ENCODE measurements around the gene C1QA.

C1QA gene

DNA sequence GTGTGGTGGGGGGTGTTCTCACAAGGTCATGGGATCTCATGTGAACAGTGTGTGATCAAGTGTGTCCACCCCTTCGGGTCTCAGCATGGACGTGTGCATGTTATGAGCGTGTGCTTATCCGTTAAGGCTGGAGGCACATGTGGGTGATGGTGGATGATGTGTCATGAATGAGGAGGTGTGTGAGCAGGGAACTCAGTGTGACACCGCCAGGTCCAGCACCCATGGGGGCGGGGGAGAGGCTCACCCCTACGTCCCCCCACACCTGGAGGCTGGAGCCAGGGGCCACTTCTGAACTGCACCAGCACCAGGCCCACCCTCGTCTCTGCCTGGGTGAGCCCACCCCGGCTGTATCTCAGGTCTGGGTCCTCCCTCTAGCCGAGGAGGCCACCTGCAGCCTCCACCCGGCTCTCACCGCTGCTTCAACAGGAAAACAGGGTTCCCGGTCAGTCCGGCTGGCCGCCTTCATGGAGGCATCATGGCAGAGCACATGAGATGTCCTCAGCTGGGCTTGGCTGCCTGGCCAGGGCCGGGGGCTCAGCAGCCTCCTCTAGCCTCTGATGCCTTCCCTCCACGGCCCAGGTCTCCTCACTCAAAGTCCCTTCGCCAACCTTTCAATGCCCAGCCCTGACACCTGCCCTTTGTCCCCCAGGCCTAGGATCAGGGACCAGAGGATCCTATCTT, 34.2 kb upstream of the C1QA start:
- TF ChIP-seq, protein P1, sequence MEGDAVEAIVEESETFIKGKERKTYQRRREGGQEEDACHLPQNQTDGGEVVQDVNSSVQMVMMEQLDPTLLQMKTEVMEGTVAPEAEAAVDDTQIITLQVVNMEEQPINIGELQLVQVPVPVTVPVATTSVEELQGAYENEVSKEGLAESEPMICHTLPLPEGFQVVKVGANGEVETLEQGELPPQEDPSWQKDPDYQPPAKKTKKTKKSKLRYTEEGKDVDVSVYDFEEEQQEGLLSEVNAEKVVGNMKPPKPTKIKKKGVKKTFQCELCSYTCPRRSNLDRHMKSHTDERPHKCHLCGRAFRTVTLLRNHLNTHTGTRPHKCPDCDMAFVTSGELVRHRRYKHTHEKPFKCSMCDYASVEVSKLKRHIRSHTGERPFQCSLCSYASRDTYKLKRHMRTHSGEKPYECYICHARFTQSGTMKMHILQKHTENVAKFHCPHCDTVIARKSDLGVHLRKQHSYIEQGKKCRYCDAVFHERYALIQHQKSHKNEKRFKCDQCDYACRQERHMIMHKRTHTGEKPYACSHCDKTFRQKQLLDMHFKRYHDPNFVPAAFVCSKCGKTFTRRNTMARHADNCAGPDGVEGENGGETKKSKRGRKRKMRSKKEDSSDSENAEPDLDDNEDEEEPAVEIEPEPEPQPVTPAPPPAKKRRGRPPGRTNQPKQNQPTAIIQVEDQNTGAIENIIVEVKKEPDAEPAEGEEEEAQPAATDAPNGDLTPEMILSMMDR (IDR thresholded peaks at IDR 0.05) = no peak

DNA sequence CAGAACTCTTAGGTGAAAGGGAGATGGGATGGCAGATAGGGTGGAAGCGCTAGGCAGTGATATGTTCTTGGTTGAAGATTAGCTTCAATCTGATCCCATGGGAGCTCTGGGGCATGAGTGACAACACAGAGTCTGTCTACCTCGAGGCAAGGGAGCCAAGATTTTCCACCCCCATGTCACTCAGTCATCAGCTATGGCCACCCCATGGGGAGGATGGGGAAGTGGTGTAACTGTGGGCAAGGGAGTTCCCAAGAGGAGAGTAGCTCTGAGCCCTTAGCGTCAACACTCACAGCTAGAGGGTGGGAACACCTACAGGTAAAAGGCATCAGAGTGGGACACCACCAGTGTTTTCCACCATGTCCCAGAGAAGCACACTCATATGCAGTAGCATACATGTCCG, 30.3 kb upstream of the C1QA start:
- TF ChIP-seq, protein P1 (IDR thresholded peaks at IDR 0.05) = no peak

DNA sequence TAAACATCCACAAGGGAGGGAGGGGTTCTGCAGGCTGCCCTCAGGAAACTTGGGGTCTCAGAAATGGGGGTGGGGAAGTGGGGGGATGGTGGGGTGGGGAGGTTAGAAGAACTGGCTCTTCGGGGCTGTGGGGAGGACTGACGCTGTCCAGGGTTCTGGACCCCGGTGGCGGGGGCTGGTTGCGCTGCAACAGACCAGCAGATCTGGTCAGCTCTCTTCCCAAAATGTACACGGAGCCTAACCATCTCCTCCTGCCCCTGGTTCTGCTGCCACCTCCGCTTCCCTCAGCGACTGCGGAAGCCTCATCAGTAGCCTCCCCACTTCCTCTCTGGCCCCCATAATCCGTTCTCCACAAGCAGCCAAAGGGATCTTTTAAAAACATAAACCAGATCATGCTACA, 29.3 kb upstream of the C1QA start:
- TF ChIP-seq, protein P1 (IDR thresholded peaks at IDR 0.05) = no peak

DNA sequence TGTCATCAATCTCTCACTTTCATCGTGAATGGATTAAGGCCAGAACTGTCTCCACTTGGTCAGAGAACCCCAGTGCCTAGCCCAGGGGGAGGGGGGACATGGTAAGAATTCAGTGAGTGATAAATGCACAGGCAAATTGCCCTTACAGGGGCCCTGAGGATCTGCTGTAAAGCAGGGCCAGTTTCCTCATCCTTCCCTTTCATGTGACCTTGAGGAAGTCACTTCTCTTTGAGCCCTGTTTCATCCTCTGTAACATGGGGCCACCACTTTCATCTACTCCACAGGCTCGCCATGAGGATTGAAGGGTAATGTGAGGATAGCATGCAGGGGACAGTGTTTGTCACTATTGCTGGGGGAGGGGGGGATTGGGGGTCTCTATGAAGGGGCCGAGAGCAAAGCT, 28.1 kb upstream of the C1QA start:
- TF ChIP-seq, protein P1 (IDR thresholded peaks at IDR 0.05) = no peak

DNA sequence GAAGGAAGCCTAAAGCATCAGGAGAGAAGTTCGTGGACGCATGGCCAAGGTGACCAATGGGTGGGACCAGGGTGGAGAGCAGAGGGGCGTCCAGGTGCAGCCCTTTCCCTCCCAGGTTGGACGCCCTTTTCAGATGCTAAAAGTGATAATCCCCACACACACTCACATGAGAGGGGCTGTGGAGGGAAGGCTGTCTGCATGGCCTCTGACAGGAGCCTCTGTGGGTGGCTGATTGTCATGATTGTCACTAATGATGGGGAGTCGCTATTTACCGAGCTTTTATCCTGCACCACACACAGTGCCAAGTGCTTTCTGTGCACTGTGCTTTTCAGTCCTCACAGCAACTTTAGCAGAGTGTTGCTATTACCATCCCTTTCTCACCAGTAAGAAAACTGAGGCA, 27.1 kb upstream of the C1QA start:
- TF ChIP-seq, protein P1 (IDR thresholded peaks at IDR 0.05) = no peak

DNA sequence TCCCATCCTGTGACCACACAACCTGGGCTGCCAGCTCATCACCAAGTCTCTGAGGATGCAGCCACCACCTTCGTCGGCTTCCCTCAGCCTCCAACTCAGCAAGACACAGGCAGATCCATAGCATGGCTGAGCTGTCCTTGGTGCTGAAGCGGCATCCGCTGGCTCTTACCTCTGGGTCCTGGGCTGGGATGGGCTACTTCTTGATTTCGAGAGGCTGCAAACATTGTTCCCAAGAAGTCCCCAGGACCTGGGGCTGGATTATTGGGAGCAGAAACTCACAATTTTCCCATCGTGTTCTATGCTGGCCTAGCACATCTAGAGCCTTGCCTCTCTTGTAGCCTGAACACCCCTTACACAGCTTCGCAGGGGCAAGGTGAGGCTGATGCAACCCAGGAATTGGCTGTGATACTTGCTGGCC, 24.9 kb upstream of the C1QA start:
- TF ChIP-seq, protein P1 (IDR thresholded peaks at IDR 0.05) = no peak

DNA sequence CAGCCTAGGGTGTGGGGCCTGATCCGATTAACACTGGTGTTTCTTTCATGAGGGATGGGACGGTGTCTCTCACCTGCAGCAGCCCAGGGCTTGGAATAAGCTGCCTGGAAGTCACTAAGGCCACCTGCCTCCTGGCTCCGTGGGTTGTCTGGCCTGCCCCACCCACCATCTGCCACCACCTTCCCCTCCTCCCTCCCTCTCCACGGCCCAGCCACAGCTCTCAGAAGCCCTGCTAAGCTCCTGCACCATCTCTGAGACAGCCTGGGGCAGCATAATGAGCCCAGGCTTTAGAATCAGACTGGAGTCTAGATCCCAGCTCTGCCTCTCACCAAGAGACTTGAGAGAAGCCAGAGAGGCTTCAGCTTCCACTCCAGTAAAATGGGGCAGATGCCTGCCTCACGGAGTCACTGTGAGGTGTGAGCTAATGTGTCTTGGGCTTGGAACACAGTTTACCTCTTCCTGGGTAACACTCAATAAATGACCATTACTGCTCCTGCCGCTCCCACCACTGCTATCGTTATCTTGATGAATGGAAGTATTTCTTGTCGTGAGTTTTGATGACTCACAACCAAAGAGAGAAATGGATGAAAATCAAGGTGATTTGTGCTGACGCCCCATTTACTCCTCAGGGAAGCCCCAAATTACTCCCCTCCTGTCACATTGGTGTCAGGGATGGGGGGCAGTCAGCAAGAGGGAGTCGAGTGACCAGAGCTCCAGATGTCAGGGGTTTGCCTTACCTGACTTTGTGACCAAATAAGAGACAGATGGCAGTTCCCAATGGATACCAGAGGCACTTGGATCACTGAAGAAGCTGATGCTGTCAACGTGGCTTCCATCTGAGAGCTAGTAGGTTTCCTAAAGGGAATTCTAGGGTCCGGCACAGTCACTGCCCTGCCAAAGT, 23.5 kb upstream of the C1QA start:
- TF ChIP-seq, protein P1 (IDR thresholded peaks at IDR 0.05) = no peak

Measured in LNCAP (cell line).